Kidney epithelial cell (primary cell): ENCODE data around the gene LOXL3. TPM values are rescaled to one million over a fixed set of nuclear protein-coding genes. Genes with fewer than 3 reads are reported as not detected.

Source experiments
- DNase-seq: peaks from one replicate; pipeline ENCODE4 v3.0.0-alpha.2; 2010; ENCODE audit warnings: low read depth
- H3K27me3 ChIP-seq: 2 replicates; pipeline ENCODE4 v1.6.0; 2011; ENCODE audit warnings: low read length; ENCODE audit not compliant: control insufficient read depth, insufficient read depth
- H3K36me3 ChIP-seq: 2 replicates; pipeline ENCODE4 v1.5.1; 2011; ENCODE audit warnings: low read length; ENCODE audit not compliant: control insufficient read depth, insufficient read depth
- H3K4me3 ChIP-seq: 2 replicates; pipeline ENCODE4 v1.5.1; 2011; ENCODE audit warnings: low read depth, mild to moderate bottlenecking, control low read depth, low read length
- total RNA-seq: library from RNA; depleted of rRNA; stranded (reverse); fragments of >200 nt; gene quantifications from 2 replicates; pipeline ENCODE4 v1.2.3, GENCODE V29; 2015
- TF ChIP-seq, protein P1 (sequence below): IDR thresholded peaks from 2 replicates; pipeline ENCODE4 v1.5.1; 2011; ENCODE audit warnings: mild to moderate bottlenecking, moderate library complexity, low read length, control low read depth, inconsistent platforms; ENCODE audit not compliant: insufficient read depth, poor library complexity, severe bottlenecking

LOXL3 gene
- total RNA-seq, 1 donor from 2014 or later: 3.3 TPM

DNA sequence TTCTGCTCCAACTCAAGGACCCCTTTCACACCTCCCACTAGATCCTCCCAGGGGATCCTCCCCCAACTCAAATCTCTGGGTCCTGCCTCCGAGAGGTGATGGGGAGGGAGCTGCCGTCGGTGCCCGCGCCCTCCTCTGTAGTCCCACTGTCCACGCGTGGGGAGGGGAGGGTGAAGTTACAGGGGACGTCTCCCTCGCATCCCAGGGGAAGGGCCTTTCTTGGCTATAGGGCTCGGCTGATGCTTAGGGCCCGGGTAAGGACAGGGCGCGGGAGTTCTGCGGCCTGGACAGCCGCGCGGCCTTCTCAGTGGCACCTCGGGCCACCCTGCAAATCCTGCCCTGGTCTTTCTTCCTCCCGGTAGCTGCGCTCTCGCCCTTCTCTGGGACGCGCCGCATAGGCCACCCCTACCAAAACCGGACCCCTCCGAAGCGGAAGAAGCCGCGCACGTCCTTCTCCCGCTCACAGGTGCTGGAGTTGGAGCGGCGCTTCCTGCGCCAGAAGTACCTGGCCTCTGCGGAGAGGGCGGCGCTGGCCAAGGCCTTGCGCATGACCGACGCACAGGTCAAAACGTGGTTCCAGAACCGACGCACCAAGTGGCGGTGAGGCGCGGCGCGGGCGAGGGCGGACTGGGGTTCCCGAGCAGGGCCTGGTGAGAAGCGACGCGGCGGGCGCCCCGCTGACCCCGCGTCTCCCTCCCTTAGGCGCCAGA is 38.3 kb downstream of the LOXL3 start:
- DNase-seq: no peak
- Histone ChIP-seq H3K36me3 (no peaks in the 10 kb centered on the region), H3K4me3 (no peak overlapping the region), H3K27me3 (peaks cover 71% of the 10 kb centered on the region)
- TF ChIP-seq, protein P1, sequence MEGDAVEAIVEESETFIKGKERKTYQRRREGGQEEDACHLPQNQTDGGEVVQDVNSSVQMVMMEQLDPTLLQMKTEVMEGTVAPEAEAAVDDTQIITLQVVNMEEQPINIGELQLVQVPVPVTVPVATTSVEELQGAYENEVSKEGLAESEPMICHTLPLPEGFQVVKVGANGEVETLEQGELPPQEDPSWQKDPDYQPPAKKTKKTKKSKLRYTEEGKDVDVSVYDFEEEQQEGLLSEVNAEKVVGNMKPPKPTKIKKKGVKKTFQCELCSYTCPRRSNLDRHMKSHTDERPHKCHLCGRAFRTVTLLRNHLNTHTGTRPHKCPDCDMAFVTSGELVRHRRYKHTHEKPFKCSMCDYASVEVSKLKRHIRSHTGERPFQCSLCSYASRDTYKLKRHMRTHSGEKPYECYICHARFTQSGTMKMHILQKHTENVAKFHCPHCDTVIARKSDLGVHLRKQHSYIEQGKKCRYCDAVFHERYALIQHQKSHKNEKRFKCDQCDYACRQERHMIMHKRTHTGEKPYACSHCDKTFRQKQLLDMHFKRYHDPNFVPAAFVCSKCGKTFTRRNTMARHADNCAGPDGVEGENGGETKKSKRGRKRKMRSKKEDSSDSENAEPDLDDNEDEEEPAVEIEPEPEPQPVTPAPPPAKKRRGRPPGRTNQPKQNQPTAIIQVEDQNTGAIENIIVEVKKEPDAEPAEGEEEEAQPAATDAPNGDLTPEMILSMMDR: no peak

DNA sequence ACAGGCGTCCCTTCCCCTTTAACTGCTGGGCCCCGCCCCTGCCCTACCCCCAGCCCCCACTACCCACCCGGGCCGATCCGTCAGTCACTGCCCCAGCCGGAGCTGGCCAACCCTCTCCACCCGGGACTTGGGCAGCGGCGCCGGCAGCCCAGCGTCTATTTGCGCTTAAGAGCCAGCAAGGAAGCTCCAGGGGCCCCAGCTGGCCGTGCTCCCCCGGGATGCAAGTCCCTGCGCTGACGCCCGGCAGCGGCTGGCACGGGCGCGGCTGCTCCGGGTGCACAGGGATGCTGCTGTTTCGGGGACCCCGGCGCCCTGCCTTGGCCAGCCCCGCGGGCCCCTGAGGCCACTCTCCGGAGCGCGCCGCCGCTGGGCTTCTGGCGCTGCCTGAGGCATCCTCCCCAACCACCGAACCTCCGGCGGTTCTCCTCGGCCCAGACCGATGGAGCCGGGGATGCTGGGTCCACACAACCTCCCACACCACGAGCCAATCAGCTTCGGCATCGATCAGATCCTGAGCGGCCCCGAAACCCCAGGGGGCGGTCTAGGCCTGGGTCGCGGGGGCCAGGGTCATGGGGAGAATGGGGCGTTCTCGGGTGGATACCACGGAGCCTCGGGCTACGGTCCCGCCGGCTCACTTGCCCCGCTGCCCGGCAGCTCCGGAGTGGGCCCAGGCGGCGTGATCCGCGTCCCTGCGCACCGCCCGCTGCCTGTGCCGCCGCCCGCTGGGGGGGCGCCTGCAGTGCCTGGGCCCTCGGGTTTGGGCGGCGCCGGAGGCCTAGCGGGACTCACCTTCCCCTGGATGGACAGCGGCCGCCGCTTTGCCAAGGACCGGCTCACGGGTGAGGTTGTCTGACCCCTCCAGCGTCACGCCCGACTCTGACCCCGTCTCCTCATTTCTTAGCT is 39.1 kb downstream of the LOXL3 start, which contains the start of gene TLX2:
Gene TLX2, plus strand, starts transcription at position 83 of the 903 bp plus-strand sequence. Its CDS starts 357 bp downstream, at position 440.
- Histone ChIP-seq H3K4me3 (no peak within 1 kb of the TSS), H3K36me3 (no peaks in the 10 kb centered on the region), H3K27me3 (peaks cover 73% of the 10 kb centered on the region)
- no peak for DNase-seq
- TF ChIP-seq, protein P1: no peak

- peaks cover 73% of the 10 kb centered on the region for H3K27me3 ChIP-seq
- DNase-seq: no peak
- TF ChIP-seq, protein P1: no peak
- no peaks in the 10 kb centered on the region for H3K36me3 ChIP-seq
- H3K4me3 ChIP-seq: no peak overlapping the region
Observed at GRCh38 chr2:74513605-74514367, 40.0 kb downstream of the LOXL3 start.

DNA sequence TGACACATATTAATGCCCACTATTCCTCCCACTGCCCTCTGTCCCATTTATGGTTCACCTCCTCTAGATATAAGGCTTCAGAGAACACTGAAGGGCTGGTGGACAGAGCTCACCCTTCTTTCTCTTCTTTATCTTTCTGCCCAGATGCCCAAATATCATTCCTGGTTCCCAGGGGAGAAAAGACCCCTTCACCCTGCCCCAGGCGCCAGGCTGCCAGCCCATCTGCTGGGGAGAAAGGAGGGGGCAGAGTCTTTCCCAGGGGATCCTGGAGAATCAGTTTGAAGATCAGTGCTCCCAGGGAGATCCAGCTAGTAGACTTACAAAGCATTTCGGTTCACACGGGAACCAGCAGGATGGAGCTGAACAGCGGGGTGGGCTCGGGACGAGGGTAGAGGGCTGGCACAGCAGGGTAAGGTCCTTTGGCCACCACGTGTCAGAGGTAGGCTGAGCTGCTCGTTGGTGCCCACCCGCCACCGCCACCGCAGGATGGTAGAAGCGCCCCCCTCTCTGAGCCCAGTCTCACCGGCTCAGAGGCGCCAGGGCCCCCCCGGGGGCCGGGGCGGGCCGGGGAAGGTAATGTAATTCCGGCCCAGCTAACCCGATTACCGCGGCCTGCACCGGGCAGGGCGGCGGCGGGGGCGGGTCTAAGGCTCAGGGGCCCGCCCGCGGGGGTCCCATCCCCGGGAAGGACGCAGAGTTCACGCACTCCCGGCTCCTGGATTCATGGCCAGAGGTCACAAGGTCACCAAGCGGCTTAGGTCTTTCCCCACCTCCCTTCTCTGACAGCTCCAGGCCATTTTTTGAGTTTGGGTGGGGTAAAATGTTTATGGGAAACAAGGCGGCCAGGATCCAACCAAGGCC is 40.8 kb downstream of the LOXL3 start:
- Histone ChIP-seq H3K27me3 (peaks cover 67% of the 10 kb centered on the region), H3K36me3 (no peaks in the 10 kb centered on the region), H3K4me3 (no peak overlapping the region)
- TF ChIP-seq, protein P1: no peak
- no peak for DNase-seq
